Thymus (tissue), 2 donors: ENCODE results near the gene FNBP1. TPM values are rescaled to one million over a fixed set of nuclear protein-coding genes. Genes with fewer than 3 reads are reported as not detected.

Experiments
- polyA plus RNA-seq: library from polyadenylated mRNA; stranded (reverse); fragments of 200-250 nt; gene quantifications from one replicate; pipeline ENCODE4 v1.2.3, GENCODE V29; 2013
- total RNA-seq: library from RNA; stranded (reverse); fragments of 120-200 nt; gene quantifications from one replicate; pipeline ENCODE4 v1.2.4, GENCODE V29; 2013
- donor health status: healthy.

Gene FNBP1
- total and polyA plus RNA-seq, 2 donors = 79.6 to 82.8 TPM

Other genes with a start within 250 kb of the FNBP1 start
- gene TOR1B, start 240.0 kb downstream of the FNBP1 start, total RNA-seq = 15.5 TPM
- 17.9 TPM for gene TOR1B, start 240.0 kb downstream of the FNBP1 start, polyA plus RNA-seq
- gene TOR1A, start 219.1 kb downstream of the FNBP1 start, total RNA-seq = 28.6 TPM
- gene TOR1A, start 219.1 kb downstream of the FNBP1 start, polyA plus RNA-seq = 30.0 TPM
- gene C9orf78, start 207.9 kb downstream of the FNBP1 start, total RNA-seq = 76.8 TPM
- gene C9orf78, start 207.9 kb downstream of the FNBP1 start, polyA plus RNA-seq = 95.0 TPM
- 30.4 TPM for gene USP20, start 207.7 kb downstream of the FNBP1 start, total RNA-seq
- 175 TPM for gene USP20, start 207.7 kb downstream of the FNBP1 start, polyA plus RNA-seq
- gene GPR107, start 10.7 kb upstream of the FNBP1 start, total RNA-seq = 8.5 TPM
- 10.7 TPM for gene GPR107, start 10.7 kb upstream of the FNBP1 start, polyA plus RNA-seq
- 5.4 TPM for gene NCS1, start 129.2 kb upstream of the FNBP1 start, total RNA-seq
- 6.9 TPM for gene NCS1, start 129.2 kb upstream of the FNBP1 start, polyA plus RNA-seq
- gene HMCN2, start 222.6 kb upstream of the FNBP1 start, total RNA-seq = 0.90 TPM
- gene HMCN2, start 222.6 kb upstream of the FNBP1 start, polyA plus RNA-seq = 2.2 TPM